GM18909 (cell line): ENCODE results near the gene MRPS5.
"Not testable (repeated sequence)": the region's sequence is repeated elsewhere in the genome, so short reads cannot be mapped to it uniquely, and the experiment has no call there.

Experiments
- ATAC-seq: cut with Tn5 transposase; IDR thresholded peaks from one replicate; pipeline ENCODE4 v1.9.1; 2021; ENCODE audit warnings: mild to moderate bottlenecking; ENCODE audit not compliant: unreplicated experiment, poor library complexity

The MRPS5 gene

GRCh38 chr2:95048825-95049682 is 72.6 kb downstream of the MRPS5 start:
- no peak for ATAC-seq

- ATAC-seq, result no peak
Measured at GRCh38 chr2:95047629-95048510, 73.7 kb downstream of the MRPS5 start.

GRCh38 chr2:95046371-95047112 is 75.1 kb downstream of the MRPS5 start:
- no peak for ATAC-seq

- ATAC-seq, result no peak
Measured at GRCh38 chr2:95044601-95045000, 77.0 kb downstream of the MRPS5 start.

GRCh38 chr2:95043300-95044093 is 78.1 kb downstream of the MRPS5 start:
- ATAC-seq, result no peak

- no peak for ATAC-seq
Measured at GRCh38 chr2:95042472-95043271, 78.9 kb downstream of the MRPS5 start.

- no peak for ATAC-seq
Measured at GRCh38 chr2:95041824-95042442, 79.7 kb downstream of the MRPS5 start.

GRCh38 chr2:95041060-95041823 is 80.4 kb downstream of the MRPS5 start:
- no peak for ATAC-seq

GRCh38 chr2:95040426-95040825 is 81.2 kb downstream of the MRPS5 start:
- no peak for ATAC-seq

GRCh38 chr2:95039978-95040377 is 81.6 kb downstream of the MRPS5 start:
- no peak for ATAC-seq

GRCh38 chr2:95039363-95039762 is 82.2 kb downstream of the MRPS5 start:
- ATAC-seq, result no peak

GRCh38 chr2:95038635-95039298 is 82.8 kb downstream of the MRPS5 start:
- ATAC-seq, result no peak

- ATAC-seq, result not testable (repeated sequence)
Measured at GRCh38 chr2:95037841-95038585, 83.6 kb downstream of the MRPS5 start.

- no peak for ATAC-seq
Measured at GRCh38 chr2:95037384-95037839, 84.2 kb downstream of the MRPS5 start.

GRCh38 chr2:95036596-95037383 is 84.8 kb downstream of the MRPS5 start:
- ATAC-seq, result no peak
